DOHH2 (cell line): ENCODE measurements around the gene BAHD1.

Source experiments
- H3F3A ChIP-seq: fragments of 200-600 bp; sonication (generic), shearing (Covaris generic); 2 replicates; pipeline ENCODE4 v1.6.0; 2016; ENCODE audit warnings: antibody characterized with exemption, mild to moderate bottlenecking; ENCODE audit not compliant: control insufficient read depth, insufficient read depth
- H3K27ac ChIP-seq: fragments of 200-600 bp; sonication (generic); 2 replicates; pipeline ENCODE4 v1.5.1; 2014; ENCODE audit warnings: low read depth, mild to moderate bottlenecking, low read length, moderate library complexity
- H3K27me3 ChIP-seq: fragments of 200-600 bp; sonication (generic); 2 replicates; pipeline ENCODE4 v1.6.1; 2014; ENCODE audit warnings: mild to moderate bottlenecking, low read length, mixed read lengths; ENCODE audit not compliant: control insufficient read depth
- H3K36me3 ChIP-seq: fragments of 200-600 bp; sonication (generic); 2 replicates; pipeline ENCODE4 v1.6.1; 2014; ENCODE audit warnings: mild to moderate bottlenecking, low read length, moderate library complexity, mixed read lengths; ENCODE audit not compliant: control insufficient read depth
- H3K4me1 ChIP-seq: fragments of 200-600 bp; sonication (generic); 2 replicates; pipeline ENCODE4 v1.6.1; 2014; ENCODE audit warnings: mild to moderate bottlenecking, low read length, mixed read lengths; ENCODE audit not compliant: control insufficient read depth
- H3K4me2 ChIP-seq: fragments of 200-600 bp; sonication (generic); 2 replicates; pipeline ENCODE4 v1.6.0; 2014; ENCODE audit warnings: mild to moderate bottlenecking, low read length, moderate library complexity
- H3K4me3 ChIP-seq: fragments of 200-600 bp; sonication (generic); 2 replicates; pipeline ENCODE4 v1.5.1; 2014; ENCODE audit warnings: mild to moderate bottlenecking, low read length, mixed read lengths
- H3K79me2 ChIP-seq: fragments of 200-600 bp; sonication (generic); 2 replicates; pipeline ENCODE4 v1.6.1; 2014; ENCODE audit warnings: mild to moderate bottlenecking, low read length, mixed read lengths; ENCODE audit not compliant: control insufficient read depth
- H3K9me2 ChIP-seq: fragments of 200-600 bp; sonication (generic); replicated peaks from 2 replicates; pipeline ENCODE4 v1.6.1; 2014; ENCODE audit warnings: mild to moderate bottlenecking, low read length, mixed read lengths; ENCODE audit not compliant: control insufficient read depth
- H3K9me3 ChIP-seq: fragments of 200-600 bp; sonication (generic); 2 replicates; pipeline ENCODE4 v1.6.1; 2014; ENCODE audit warnings: antibody characterized with exemption, low read length, mixed read lengths; ENCODE audit not compliant: control insufficient read depth, insufficient read depth
- H4K20me1 ChIP-seq: fragments of 200-600 bp; sonication (generic); 2 replicates; pipeline ENCODE4 v1.6.0; 2014; ENCODE audit warnings: low read depth, mild to moderate bottlenecking, antibody characterized with exemption, low read length, moderate library complexity; ENCODE audit not compliant: control insufficient read depth, insufficient read depth
- EZH2phosphoT487 ChIP-seq: fragments of 200-600 bp; sonication (generic); IDR thresholded peaks from 2 replicates; pipeline ENCODE4 v1.6.1; 2017; ENCODE audit warnings: borderline replicate concordance, mild to moderate bottlenecking, antibody characterized with exemption, low read length, moderate library complexity, mixed read lengths
- TF ChIP-seq, protein P1 (sequence below): fragments of 200-600 bp; sonication (generic); IDR thresholded peaks from one replicate; pipeline ENCODE4 v1.5.1; 2014; ENCODE audit warnings: antibody characterized with exemption, mild to moderate bottlenecking, low read depth, low read length; ENCODE audit not compliant: poor library complexity, severe bottlenecking

BAHD1 gene

DNA sequence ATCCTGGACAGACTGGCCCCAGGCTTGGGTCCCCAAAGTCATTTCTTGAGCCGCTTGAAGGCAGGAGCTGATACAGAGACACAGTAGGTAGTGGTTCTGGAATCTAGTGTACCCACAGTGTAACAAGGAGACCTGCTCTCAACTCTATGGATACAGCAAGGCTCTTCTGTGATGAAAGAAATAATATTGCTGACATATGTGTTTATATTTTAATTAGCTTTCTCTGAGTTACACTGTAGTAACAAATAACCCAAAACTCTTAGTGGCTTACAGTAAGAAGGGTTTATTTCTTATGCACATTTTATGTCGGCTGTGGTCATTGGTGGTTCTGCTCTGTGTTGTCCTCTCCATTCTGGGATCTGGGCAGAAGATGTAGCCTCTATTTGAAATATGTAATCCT is 75.6 kb downstream of the BAHD1 start:
- Histone ChIP-seq H3K27ac (no peak overlapping the region), H3K4me3 (no peak overlapping the region), H4K20me1 (no peaks in the 10 kb centered on the region), H3K36me3 (no peaks in the 10 kb centered on the region), H3K4me2 (no peak overlapping the region), H3F3A (no peaks in the 10 kb centered on the region), H3K27me3 (peaks cover 30% of the 10 kb centered on the region), H3K4me1 (peaks cover 16% of the 10 kb centered on the region), H3K9me2 (no peaks in the 10 kb centered on the region), H3K79me2 (no peaks in the 10 kb centered on the region), H3K9me3 (no peaks in the 10 kb centered on the region)
- no peak for TF ChIP-seq EZH2phosphoT487
- TF ChIP-seq, protein P1, sequence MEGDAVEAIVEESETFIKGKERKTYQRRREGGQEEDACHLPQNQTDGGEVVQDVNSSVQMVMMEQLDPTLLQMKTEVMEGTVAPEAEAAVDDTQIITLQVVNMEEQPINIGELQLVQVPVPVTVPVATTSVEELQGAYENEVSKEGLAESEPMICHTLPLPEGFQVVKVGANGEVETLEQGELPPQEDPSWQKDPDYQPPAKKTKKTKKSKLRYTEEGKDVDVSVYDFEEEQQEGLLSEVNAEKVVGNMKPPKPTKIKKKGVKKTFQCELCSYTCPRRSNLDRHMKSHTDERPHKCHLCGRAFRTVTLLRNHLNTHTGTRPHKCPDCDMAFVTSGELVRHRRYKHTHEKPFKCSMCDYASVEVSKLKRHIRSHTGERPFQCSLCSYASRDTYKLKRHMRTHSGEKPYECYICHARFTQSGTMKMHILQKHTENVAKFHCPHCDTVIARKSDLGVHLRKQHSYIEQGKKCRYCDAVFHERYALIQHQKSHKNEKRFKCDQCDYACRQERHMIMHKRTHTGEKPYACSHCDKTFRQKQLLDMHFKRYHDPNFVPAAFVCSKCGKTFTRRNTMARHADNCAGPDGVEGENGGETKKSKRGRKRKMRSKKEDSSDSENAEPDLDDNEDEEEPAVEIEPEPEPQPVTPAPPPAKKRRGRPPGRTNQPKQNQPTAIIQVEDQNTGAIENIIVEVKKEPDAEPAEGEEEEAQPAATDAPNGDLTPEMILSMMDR, result no peak
